LNCAP (cell line): Measurements from ENCODE around the gene TET2.

Experiments
- CTCF ChIP-seq: fragments of 450-650 bp; IDR thresholded peaks from 2 replicates; pipeline ENCODE4 v1.5.1; 2017; ENCODE audit warnings: mild to moderate bottlenecking

The TET2 gene

GRCh38 chr4:105215609-105216313 is 69.1 kb downstream of the TET2 start:
- TF ChIP-seq CTCF = no peak

GRCh38 chr4:105225500-105225899 is 78.8 kb downstream of the TET2 start:
- TF ChIP-seq CTCF = no peak

GRCh38 chr4:105227054-105227453 is 80.4 kb downstream of the TET2 start:
- TF ChIP-seq CTCF = no peak

GRCh38 chr4:105230287-105230686 is 83.6 kb downstream of the TET2 start:
- TF ChIP-seq CTCF = no peak

GRCh38 chr4:105232374-105232773 is 85.7 kb downstream of the TET2 start:
- no peak for TF ChIP-seq CTCF

- TF ChIP-seq CTCF = no peak
Observed at GRCh38 chr4:105234582-105234981, 87.9 kb downstream of the TET2 start.

GRCh38 chr4:105236202-105236915 is 89.7 kb downstream of the TET2 start:
- no peak for TF ChIP-seq CTCF
